ENCODE measurements around the gene CAB39L. TPM values are rescaled to one million over a fixed set of nuclear protein-coding genes. Genes with fewer than 3 reads are reported as not detected.

Gene CAB39L
- polyA plus RNA-seq, 2 of the 4 experiments (the other 2 are of a cell fraction): 2.3 to 5.2 TPM

DNA sequence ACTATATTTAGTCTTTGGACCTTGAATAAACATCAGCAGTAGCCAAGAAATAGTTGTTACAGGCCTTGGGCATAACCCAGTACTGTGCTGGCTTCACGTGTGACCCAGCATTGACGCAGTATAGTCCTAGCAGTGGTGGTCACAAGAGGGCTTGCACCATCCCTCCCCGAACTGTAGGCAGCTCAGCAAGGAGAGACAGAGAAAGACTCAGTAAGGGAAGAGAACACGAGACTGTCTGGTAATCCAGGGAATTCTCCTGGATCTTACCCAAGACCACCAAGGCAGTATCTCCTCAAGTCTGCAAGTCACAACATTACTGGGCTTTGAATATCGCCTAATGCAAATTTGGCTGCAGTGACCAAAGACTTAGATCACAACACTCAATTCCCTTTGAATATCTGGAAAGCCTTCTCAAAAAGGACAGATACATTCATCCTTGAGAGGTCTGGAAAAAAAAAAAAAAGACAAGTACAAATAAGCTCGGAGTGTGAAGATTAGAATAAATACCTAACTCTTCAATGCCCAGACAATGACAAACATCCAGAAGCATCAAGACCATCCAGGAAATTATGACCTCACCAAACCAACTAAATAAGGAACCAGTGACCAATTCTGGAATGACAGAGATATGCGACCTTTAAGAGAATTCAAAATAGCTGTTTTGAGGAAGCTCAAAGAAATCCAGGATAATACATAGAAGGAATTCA is 39.7 kb downstream of the CAB39L start:
- H3K4me3 ChIP-seq: no peak overlapping the region
- H3K4me2 ChIP-seq: no peak overlapping the region
- no peak overlapping the region for H3K27ac ChIP-seq
- no peak for TF ChIP-seq HOXA7 (CRISPR knock-in tag; IDR thresholded peaks at IDR 0.05)
- no peak for TF ChIP-seq NFE2L2 (conservative IDR thresholded peaks at IDR 0.05; ENCODE audit: low read length)
- TF ChIP-seq MYC (IDR thresholded peaks at IDR 0.05; ENCODE audit: borderline replicate concordance, low read length): no peak
- DNase-seq (ENCODE audit: low read depth in 1 of 2, low spot score in 1 of 2) (no peak), FAIRE-seq (no peak), ATAC-seq (no peak)
- 69% methylated on average over 7 of the region's 7 CpGs for WGBS (ENCODE audit: missing lambda C conversion rate)
- ChIA-PET POLR2A (no interaction called here), CTCF (no interaction called here)
- peaks cover 2% of the 10 kb centered on the region; the same call in 1 of the 3 replicates for H3K9me3 ChIP-seq
- H3K4me1 ChIP-seq: no peaks in the 10 kb centered on the region

GRCh38 chr13:49400755-49401659 is 42.9 kb downstream of the CAB39L start:
- no peak for DNase-seq (ENCODE audit: low read depth in 1 of 2, low spot score in 1 of 2)

More at GRCh38 chr13:49400755-49401659, 42.9 kb downstream of the CAB39L start:
- ATAC-seq: no peak
- Histone ChIP-seq H3K9me3 (peaks cover 2% of the 10 kb centered on the region; the same call in 1 of the 3 replicates), H3K4me1 (no peaks in the 10 kb centered on the region), H3K4me3 (no peak overlapping the region), H3K4me2 (no peak overlapping the region), H3K27ac (no peak overlapping the region)
- ChIA-PET CTCF (no interaction called here), POLR2A (no interaction called here)
- TF ChIP-seq ELK1 (IDR thresholded peaks at IDR 0.05; ENCODE audit: low read depth, low read length) (no peak), FOSL2 (IDR thresholded peaks at IDR 0.05) (no peak), FOSL2 (CRISPR knock-in tag; IDR thresholded peaks at IDR 0.05) (no peak), HOXB5 (CRISPR knock-in tag; IDR thresholded peaks at IDR 0.05) (no peak), POLR2AphosphoS2 (conservative IDR thresholded peaks at IDR 0.05; ENCODE audit: low read length) (no peak), CEBPB (IDR thresholded peaks at IDR 0.05) (no peak), NFE2L2 (conservative IDR thresholded peaks at IDR 0.05; ENCODE audit: low read length) (no peak), GATA3 (IDR thresholded peaks at IDR 0.05; ENCODE audit: borderline replicate concordance) (no peak), EHMT2 (IDR thresholded peaks at IDR 0.05; ENCODE audit: low read depth) (no peak), RAD21 (conservative IDR thresholded peaks at IDR 0.05 in 1 of 2, IDR thresholded peaks at IDR 0.05 in 1 of 2) (no peak), MYC (IDR thresholded peaks at IDR 0.05; ENCODE audit: borderline replicate concordance, low read length) (no peak), HOXA7 (CRISPR knock-in tag; IDR thresholded peaks at IDR 0.05) (no peak), TP53 (CRISPR knock-in tag; IDR thresholded peaks at IDR 0.05) (no peak), RARB (CRISPR knock-in tag; IDR thresholded peaks at IDR 0.05) (no peak)
- TF ChIP-seq, protein P1, sequence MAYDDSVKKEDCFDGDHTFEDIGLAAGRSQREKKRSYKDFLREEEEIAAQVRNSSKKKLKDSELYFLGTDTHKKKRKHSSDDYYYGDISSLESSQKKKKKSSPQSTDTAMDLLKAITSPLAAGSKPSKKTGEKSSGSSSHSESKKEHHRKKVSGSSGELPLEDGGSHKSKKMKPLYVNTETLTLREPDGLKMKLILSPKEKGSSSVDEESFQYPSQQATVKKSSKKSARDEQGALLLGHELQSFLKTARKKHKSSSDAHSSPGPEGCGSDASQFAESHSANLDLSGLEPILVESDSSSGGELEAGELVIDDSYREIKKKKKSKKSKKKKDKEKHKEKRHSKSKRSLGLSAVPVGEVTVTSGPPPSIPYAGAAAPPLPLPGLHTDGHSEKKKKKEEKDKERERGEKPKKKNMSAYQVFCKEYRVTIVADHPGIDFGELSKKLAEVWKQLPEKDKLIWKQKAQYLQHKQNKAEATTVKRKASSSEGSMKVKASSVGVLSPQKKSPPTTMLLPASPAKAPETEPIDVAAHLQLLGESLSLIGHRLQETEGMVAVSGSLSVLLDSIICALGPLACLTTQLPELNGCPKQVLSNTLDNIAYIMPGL (CRISPR knock-in tag; IDR thresholded peaks at IDR 0.05; ENCODE audit: borderline replicate concordance): no peak
- TF ChIP-seq, protein P2, sequence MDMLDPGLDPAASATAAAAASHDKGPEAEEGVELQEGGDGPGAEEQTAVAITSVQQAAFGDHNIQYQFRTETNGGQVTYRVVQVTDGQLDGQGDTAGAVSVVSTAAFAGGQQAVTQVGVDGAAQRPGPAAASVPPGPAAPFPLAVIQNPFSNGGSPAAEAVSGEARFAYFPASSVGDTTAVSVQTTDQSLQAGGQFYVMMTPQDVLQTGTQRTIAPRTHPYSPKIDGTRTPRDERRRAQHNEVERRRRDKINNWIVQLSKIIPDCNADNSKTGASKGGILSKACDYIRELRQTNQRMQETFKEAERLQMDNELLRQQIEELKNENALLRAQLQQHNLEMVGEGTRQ (IDR thresholded peaks at IDR 0.05): no peak
- TF ChIP-seq, protein P3, sequence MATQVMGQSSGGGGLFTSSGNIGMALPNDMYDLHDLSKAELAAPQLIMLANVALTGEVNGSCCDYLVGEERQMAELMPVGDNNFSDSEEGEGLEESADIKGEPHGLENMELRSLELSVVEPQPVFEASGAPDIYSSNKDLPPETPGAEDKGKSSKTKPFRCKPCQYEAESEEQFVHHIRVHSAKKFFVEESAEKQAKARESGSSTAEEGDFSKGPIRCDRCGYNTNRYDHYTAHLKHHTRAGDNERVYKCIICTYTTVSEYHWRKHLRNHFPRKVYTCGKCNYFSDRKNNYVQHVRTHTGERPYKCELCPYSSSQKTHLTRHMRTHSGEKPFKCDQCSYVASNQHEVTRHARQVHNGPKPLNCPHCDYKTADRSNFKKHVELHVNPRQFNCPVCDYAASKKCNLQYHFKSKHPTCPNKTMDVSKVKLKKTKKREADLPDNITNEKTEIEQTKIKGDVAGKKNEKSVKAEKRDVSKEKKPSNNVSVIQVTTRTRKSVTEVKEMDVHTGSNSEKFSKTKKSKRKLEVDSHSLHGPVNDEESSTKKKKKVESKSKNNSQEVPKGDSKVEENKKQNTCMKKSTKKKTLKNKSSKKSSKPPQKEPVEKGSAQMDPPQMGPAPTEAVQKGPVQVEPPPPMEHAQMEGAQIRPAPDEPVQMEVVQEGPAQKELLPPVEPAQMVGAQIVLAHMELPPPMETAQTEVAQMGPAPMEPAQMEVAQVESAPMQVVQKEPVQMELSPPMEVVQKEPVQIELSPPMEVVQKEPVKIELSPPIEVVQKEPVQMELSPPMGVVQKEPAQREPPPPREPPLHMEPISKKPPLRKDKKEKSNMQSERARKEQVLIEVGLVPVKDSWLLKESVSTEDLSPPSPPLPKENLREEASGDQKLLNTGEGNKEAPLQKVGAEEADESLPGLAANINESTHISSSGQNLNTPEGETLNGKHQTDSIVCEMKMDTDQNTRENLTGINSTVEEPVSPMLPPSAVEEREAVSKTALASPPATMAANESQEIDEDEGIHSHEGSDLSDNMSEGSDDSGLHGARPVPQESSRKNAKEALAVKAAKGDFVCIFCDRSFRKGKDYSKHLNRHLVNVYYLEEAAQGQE (IDR thresholded peaks at IDR 0.05): no peak
- 65% methylated on average over 7 of the region's 7 CpGs for WGBS (ENCODE audit: missing lambda C conversion rate)
- no peak for FAIRE-seq
